Natural killer cell treated with Interleukin-12 subunit alpha and Interleukin-12 subunit beta and Interleukin-15 and Interleukin-18, amount 100 ng/mL, for 72 hours (primary cell): ENCODE measurements around the gene OR2J2. TPM values are rescaled to one million over a fixed set of nuclear protein-coding genes. Genes with fewer than 3 reads are reported as not detected.
"Not testable (repeated sequence)": the region's sequence is repeated elsewhere in the genome, so short reads cannot be mapped to it uniquely, and the experiment has no call there.

Source experiments
- ATAC-seq, 2 donors: fragments of 150-1000 bp; cut with Tn5 transposase in 1 of 2; sonication (Bioruptor Pico), chemical (Tn5 transposase) in 1 of 2; 2 replicates each; pipeline ENCODE4 v1.10.0; 2021
- DNase-seq: peaks from one replicate; pipeline ENCODE4 v3.0.0; 2022; ENCODE audit warnings: low spot score
- H3K27ac Mint-ChIP-seq, 2 donors: 1 replicate in 1 of 2; 2 replicates in 1 of 2; pipeline ENCODE4 v1.8.0; 2022; ENCODE audit warnings: mixed read lengths in 2 of 2, mild to moderate bottlenecking in 1 of 2, moderate library complexity in 1 of 2
- H3K27me3 Mint-ChIP-seq, 2 donors: 1 replicate in 1 of 2; 2 replicates in 1 of 2; pipeline ENCODE4 v1.8.0; 2022; ENCODE audit warnings: mixed read lengths in 2 of 2
- H3K36me3 Mint-ChIP-seq: one replicate; pipeline ENCODE4 v1.8.0; 2022; ENCODE audit warnings: mixed read lengths
- H3K4me1 Mint-ChIP-seq, 2 donors: 1 replicate in 1 of 2; 2 replicates in 1 of 2; pipeline ENCODE4 v1.8.0; 2022; ENCODE audit warnings: low read depth in 2 of 2, mixed read lengths in 2 of 2, mild to moderate bottlenecking in 1 of 2
- H3K4me3 Mint-ChIP-seq: one replicate; pipeline ENCODE4 v1.8.0; 2022; ENCODE audit warnings: mixed read lengths
- H3K9me3 Mint-ChIP-seq: 2 replicates; pipeline ENCODE4 v1.8.0; 2022; ENCODE audit warnings: mixed read lengths
- total RNA-seq, 2 donors: library from RNA; stranded (reverse); gene quantifications; one replicate each; pipeline ENCODE4 v1.2.3, GENCODE V29; 2022

OR2J2 gene
- total RNA-seq, 2 donors from 2014 or later = not detected

GRCh38 chr6:29183594-29183993 lies 12.9 kb downstream of the OR2J2 start:
- Mint-ChIP-seq H3K27ac (no peak overlapping the region), H3K4me1 (no peaks in the 10 kb centered on the region), H3K36me3 (no peaks in the 10 kb centered on the region), H3K27me3 (peaks cover 19 to 24% of the 10 kb centered on the region in 2 donors), H3K4me3 (no peak overlapping the region), H3K9me3 (peaks cover 2% of the 10 kb centered on the region)
- ATAC-seq (no peak), DNase-seq (no peak)

GRCh38 chr6:29188659-29189058 lies 18.0 kb downstream of the OR2J2 start:
- not testable (repeated sequence) for H3K36me3 Mint-ChIP-seq, H3K9me3 Mint-ChIP-seq, H3K4me3 Mint-ChIP-seq, H3K27ac Mint-ChIP-seq, ATAC-seq, H3K4me1 Mint-ChIP-seq, DNase-seq, H3K27me3 Mint-ChIP-seq

- DNase-seq = peak; percentile 62
- H3K4me1 Mint-ChIP-seq = no peaks in the 10 kb centered on the region
- ATAC-seq = peak; percentile 46 to 59
- H3K27ac Mint-ChIP-seq = no peak overlapping the region
- H3K9me3 Mint-ChIP-seq = no peaks in the 10 kb centered on the region
- no peaks in the 10 kb centered on the region for H3K36me3 Mint-ChIP-seq
- H3K27me3 Mint-ChIP-seq = peaks cover 5% of the 10 kb centered on the region in 2 donors
- H3K4me3 Mint-ChIP-seq = no peak overlapping the region
Observed at GRCh38 chr6:29200767-29201662, 30.3 kb downstream of the OR2J2 start.

- Mint-ChIP-seq H3K36me3 (no peaks in the 10 kb centered on the region), H3K4me1 (no peaks in the 10 kb centered on the region), H3K4me3 (no peak overlapping the region), H3K27me3 (peaks cover 5 to 10% of the 10 kb centered on the region in 2 donors), H3K27ac (no peak overlapping the region), H3K9me3 (no peaks in the 10 kb centered on the region)
- DNase-seq (no peak), ATAC-seq (no peak)
Observed at GRCh38 chr6:29201966-29202365, 31.3 kb downstream of the OR2J2 start.

GRCh38 chr6:29211488-29211887 lies 40.8 kb downstream of the OR2J2 start:
- no peak for ATAC-seq
- Mint-ChIP-seq H3K4me1 (no peaks in the 10 kb centered on the region), H3K9me3 (no peaks in the 10 kb centered on the region), H3K27ac (no peak overlapping the region), H3K36me3 (no peaks in the 10 kb centered on the region), H3K27me3 (peaks cover 22 to 54% of the 10 kb centered on the region in 2 donors), H3K4me3 (no peak overlapping the region)
- DNase-seq = no peak

- no peaks in the 10 kb centered on the region for H3K36me3 Mint-ChIP-seq
- H3K4me3 Mint-ChIP-seq = no peak overlapping the region
- H3K9me3 Mint-ChIP-seq = peaks cover 3% of the 10 kb centered on the region
- DNase-seq = no peak
- no peak overlapping the region for H3K27ac Mint-ChIP-seq
- H3K27me3 Mint-ChIP-seq = peaks cover 20 to 51% of the 10 kb centered on the region in 2 donors
- ATAC-seq = no peak
- H3K4me1 Mint-ChIP-seq = peaks cover 0 to 2% of the 10 kb centered on the region in 2 donors
Observed at GRCh38 chr6:29216528-29216927, 45.8 kb downstream of the OR2J2 start.

- not testable (repeated sequence) for H3K27ac Mint-ChIP-seq, H3K4me1 Mint-ChIP-seq, ATAC-seq, DNase-seq, H3K4me3 Mint-ChIP-seq, H3K36me3 Mint-ChIP-seq, H3K9me3 Mint-ChIP-seq
- peaks cover 19 to 51% of the 10 kb centered on the region in 2 donors for H3K27me3 Mint-ChIP-seq
Observed at GRCh38 chr6:29217242-29217641, 46.5 kb downstream of the OR2J2 start.

- not testable (repeated sequence) for H3K36me3 Mint-ChIP-seq, ATAC-seq, H3K9me3 Mint-ChIP-seq, H3K4me3 Mint-ChIP-seq, H3K27ac Mint-ChIP-seq, DNase-seq, H3K4me1 Mint-ChIP-seq
- peaks cover 15 to 46% of the 10 kb centered on the region in 2 donors for H3K27me3 Mint-ChIP-seq
Observed at GRCh38 chr6:29218056-29218455, 47.3 kb downstream of the OR2J2 start.

Other genes with a start within 250 kb of the OR2J2 start
- 10 to 100 TPM; 49.1 to 74.0 TPM for gene TRIM27, start 246.9 kb upstream of the OR2J2 start, total RNA-seq
- gene ZNF311, start 165.6 kb upstream of the OR2J2 start, total RNA-seq = under 1 TPM; 0.19 to 0.28 TPM
- not detected for gene OR2W1, start 125.7 kb upstream of the OR2J2 start, total RNA-seq
- not detected for gene OR2B3, start 83.6 kb upstream of the OR2J2 start, total RNA-seq
- gene OR2J1, start 71.4 kb upstream of the OR2J2 start, total RNA-seq = not detected
- not detected for gene OR2J3, start 62.8 kb upstream of the OR2J2 start, total RNA-seq
- gene OR14J1, start 130.8 kb downstream of the OR2J2 start, total RNA-seq = not detected
- not detected for gene OR5V1, start 198.0 kb downstream of the OR2J2 start, total RNA-seq
- gene OR12D3, start 204.4 kb downstream of the OR2J2 start, total RNA-seq = not detected
- not detected for gene OR12D2, start 224.7 kb downstream of the OR2J2 start, total RNA-seq
- gene OR12D1, start 244.0 kb downstream of the OR2J2 start, total RNA-seq = not detected